Panc1 (cell line): ENCODE results near the gene TAF11.

Experiments
- TF ChIP-seq, protein P1 (sequence below), 2 experiments: IDR thresholded peaks; 2 replicates each; pipeline ENCODE4 v1.6.1; 2011 to 2012; ENCODE audit warnings: low read depth in 2 of 2, control low read depth in 1 of 2, low read length in 1 of 2, mild to moderate bottlenecking in 1 of 2, moderate library complexity in 1 of 2; ENCODE audit not compliant: insufficient read depth in 1 of 2
- TF ChIP-seq, protein P2 (sequence below): fragments of 450-650 bp; IDR thresholded peaks from 2 replicates; pipeline ENCODE4 v1.5.1; 2017; ENCODE audit warnings: mild to moderate bottlenecking

DNA sequence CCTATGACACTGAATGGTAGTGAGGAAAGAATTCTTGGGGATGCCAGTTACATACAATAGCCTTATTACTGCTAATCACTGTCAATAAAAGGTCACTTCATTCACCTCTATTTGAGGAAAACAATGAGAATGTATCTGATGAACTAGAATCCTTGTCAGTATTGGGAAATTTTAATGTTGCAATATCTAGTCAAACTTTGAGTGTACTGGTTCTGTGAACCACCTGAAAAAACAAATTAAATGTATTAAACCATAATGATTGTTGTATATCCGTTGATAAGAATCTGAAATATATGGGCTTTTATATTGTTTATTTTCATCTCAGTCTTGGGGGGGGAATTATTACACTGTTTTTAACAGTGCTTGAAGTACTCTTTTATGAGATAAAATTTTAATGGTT is 10.6 kb downstream of the TAF11 start:
- TF ChIP-seq, protein P1, sequence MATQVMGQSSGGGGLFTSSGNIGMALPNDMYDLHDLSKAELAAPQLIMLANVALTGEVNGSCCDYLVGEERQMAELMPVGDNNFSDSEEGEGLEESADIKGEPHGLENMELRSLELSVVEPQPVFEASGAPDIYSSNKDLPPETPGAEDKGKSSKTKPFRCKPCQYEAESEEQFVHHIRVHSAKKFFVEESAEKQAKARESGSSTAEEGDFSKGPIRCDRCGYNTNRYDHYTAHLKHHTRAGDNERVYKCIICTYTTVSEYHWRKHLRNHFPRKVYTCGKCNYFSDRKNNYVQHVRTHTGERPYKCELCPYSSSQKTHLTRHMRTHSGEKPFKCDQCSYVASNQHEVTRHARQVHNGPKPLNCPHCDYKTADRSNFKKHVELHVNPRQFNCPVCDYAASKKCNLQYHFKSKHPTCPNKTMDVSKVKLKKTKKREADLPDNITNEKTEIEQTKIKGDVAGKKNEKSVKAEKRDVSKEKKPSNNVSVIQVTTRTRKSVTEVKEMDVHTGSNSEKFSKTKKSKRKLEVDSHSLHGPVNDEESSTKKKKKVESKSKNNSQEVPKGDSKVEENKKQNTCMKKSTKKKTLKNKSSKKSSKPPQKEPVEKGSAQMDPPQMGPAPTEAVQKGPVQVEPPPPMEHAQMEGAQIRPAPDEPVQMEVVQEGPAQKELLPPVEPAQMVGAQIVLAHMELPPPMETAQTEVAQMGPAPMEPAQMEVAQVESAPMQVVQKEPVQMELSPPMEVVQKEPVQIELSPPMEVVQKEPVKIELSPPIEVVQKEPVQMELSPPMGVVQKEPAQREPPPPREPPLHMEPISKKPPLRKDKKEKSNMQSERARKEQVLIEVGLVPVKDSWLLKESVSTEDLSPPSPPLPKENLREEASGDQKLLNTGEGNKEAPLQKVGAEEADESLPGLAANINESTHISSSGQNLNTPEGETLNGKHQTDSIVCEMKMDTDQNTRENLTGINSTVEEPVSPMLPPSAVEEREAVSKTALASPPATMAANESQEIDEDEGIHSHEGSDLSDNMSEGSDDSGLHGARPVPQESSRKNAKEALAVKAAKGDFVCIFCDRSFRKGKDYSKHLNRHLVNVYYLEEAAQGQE (IDR thresholded peaks at IDR 0.05; ENCODE audit: insufficient read depth in 1 of 2, low read depth in 2 of 2, low read length in 1 of 2) = no peak
- TF ChIP-seq, protein P2, sequence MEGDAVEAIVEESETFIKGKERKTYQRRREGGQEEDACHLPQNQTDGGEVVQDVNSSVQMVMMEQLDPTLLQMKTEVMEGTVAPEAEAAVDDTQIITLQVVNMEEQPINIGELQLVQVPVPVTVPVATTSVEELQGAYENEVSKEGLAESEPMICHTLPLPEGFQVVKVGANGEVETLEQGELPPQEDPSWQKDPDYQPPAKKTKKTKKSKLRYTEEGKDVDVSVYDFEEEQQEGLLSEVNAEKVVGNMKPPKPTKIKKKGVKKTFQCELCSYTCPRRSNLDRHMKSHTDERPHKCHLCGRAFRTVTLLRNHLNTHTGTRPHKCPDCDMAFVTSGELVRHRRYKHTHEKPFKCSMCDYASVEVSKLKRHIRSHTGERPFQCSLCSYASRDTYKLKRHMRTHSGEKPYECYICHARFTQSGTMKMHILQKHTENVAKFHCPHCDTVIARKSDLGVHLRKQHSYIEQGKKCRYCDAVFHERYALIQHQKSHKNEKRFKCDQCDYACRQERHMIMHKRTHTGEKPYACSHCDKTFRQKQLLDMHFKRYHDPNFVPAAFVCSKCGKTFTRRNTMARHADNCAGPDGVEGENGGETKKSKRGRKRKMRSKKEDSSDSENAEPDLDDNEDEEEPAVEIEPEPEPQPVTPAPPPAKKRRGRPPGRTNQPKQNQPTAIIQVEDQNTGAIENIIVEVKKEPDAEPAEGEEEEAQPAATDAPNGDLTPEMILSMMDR = no peak
